Astrocyte (in vitro differentiated cells and primary cell): ENCODE measurements around the gene KLF15. TPM values are rescaled to one million over a fixed set of nuclear protein-coding genes. Genes with fewer than 3 reads are reported as not detected.

Experiments used
- DNase-seq: peaks from one replicate; pipeline ENCODE4 v3.0.0-alpha.2; 2010; ENCODE audit warnings: low read depth
- FAIRE-seq: peaks from 2 replicates; lab custom pipeline; 2011; peaks lifted over from hg19 to GRCh38; lab: Jason Lieb, UNC
- H2AFZ ChIP-seq: 2 replicates; pipeline ENCODE4 v1.6.0; 2012; ENCODE audit warnings: low read depth, low read length, inconsistent platforms
- H3K27ac ChIP-seq: 2 replicates; pipeline ENCODE4 v1.5.1; 2011; ENCODE audit warnings: low read depth, low read length, inconsistent platforms
- H3K27me3 ChIP-seq: 2 replicates; pipeline ENCODE4 v1.6.0; 2011; ENCODE audit warnings: low read length, inconsistent platforms; ENCODE audit not compliant: insufficient read depth
- H3K36me3 ChIP-seq: 2 replicates; pipeline ENCODE4 v1.5.1; 2011; ENCODE audit warnings: low read length, inconsistent platforms; ENCODE audit not compliant: insufficient read depth
- H3K4me1 ChIP-seq: 2 replicates; pipeline ENCODE4 v1.5.1; 2011; ENCODE audit warnings: low read length, inconsistent platforms; ENCODE audit not compliant: insufficient read depth
- H3K4me2 ChIP-seq: 2 replicates; pipeline ENCODE4 v1.6.0; 2012; ENCODE audit warnings: low read length, inconsistent platforms
- H3K4me3 ChIP-seq: 2 replicates; pipeline ENCODE4 v1.5.1; 2011; ENCODE audit warnings: low read depth, mild to moderate bottlenecking, low read length, inconsistent platforms; ENCODE audit not compliant: insufficient read depth
- H3K79me2 ChIP-seq: 2 replicates; pipeline ENCODE4 v1.6.0; 2012; ENCODE audit warnings: mild to moderate bottlenecking, low read length, inconsistent platforms; ENCODE audit not compliant: insufficient read depth
- H3K9ac ChIP-seq: 2 replicates; pipeline ENCODE4 v1.6.0; 2012; ENCODE audit warnings: mild to moderate bottlenecking, low read length, inconsistent platforms
- H3K9me3 ChIP-seq: 2 replicates; pipeline ENCODE4 v1.5.1; 2012; ENCODE audit warnings: low read depth, mild to moderate bottlenecking, low read length, inconsistent platforms; ENCODE audit not compliant: insufficient read depth
- H4K20me1 ChIP-seq: 2 replicates; pipeline ENCODE4 v1.6.0; 2012; ENCODE audit warnings: low read length, inconsistent platforms; ENCODE audit not compliant: insufficient read depth
- H3K27ac Mint-ChIP-seq: one replicate; pipeline ENCODE4 v1.8.0; 2021; ENCODE audit warnings: mild to moderate bottlenecking, mixed read lengths; ENCODE audit not compliant: unreplicated experiment
- H3K27me3 Mint-ChIP-seq: one replicate; pipeline ENCODE4 v1.8.0; 2021; ENCODE audit warnings: low read depth, mixed read lengths; ENCODE audit not compliant: unreplicated experiment
- H3K36me3 Mint-ChIP-seq: one replicate; pipeline ENCODE4 v1.8.0; 2021; ENCODE audit warnings: low read depth, mixed read lengths; ENCODE audit not compliant: unreplicated experiment
- H3K4me1 Mint-ChIP-seq: one replicate; pipeline ENCODE4 v1.8.0; 2021; ENCODE audit warnings: low read depth, mixed read lengths; ENCODE audit not compliant: unreplicated experiment
- H3K4me3 Mint-ChIP-seq: one replicate; pipeline ENCODE4 v1.8.0; 2021; ENCODE audit warnings: mild to moderate bottlenecking, moderate library complexity, mixed read lengths; ENCODE audit not compliant: unreplicated experiment
- H3K9me3 Mint-ChIP-seq: one replicate; pipeline ENCODE4 v1.8.0; 2021; ENCODE audit warnings: mild to moderate bottlenecking, mixed read lengths; ENCODE audit not compliant: unreplicated experiment
- CTCF ChIP-seq: IDR thresholded peaks from 2 replicates; pipeline ENCODE4 v1.5.1; 2011; ENCODE audit warnings: low read depth, mild to moderate bottlenecking, inconsistent platforms, low read length, moderate library complexity; ENCODE audit not compliant: insufficient read depth
- EZH2 ChIP-seq: IDR thresholded peaks from 2 replicates; pipeline ENCODE4 v1.6.1; 2012; ENCODE audit warnings: mild to moderate bottlenecking, low read length, inconsistent platforms; ENCODE audit not compliant: insufficient read depth
- total RNA-seq: library from RNA; stranded (reverse); gene quantifications from 2 replicates; pipeline ENCODE4 v1.2.1, GENCODE V29; 2021

Gene KLF15
- total RNA-seq, 1 donor from 2014 or later = 0.34 TPM

- H3K9me3 Mint-ChIP-seq = peaks cover 13% of the 10 kb centered on the region
- no peak overlapping the region for H3K9ac ChIP-seq
- H4K20me1 ChIP-seq = no peaks in the 10 kb centered on the region
- no peak for FAIRE-seq
- H3K27me3 Mint-ChIP-seq = no peaks in the 10 kb centered on the region
- TF ChIP-seq CTCF (no peak), EZH2 (no peak)
- no peak overlapping the region for H3K4me3 ChIP-seq
- H3K27ac Mint-ChIP-seq = no peak overlapping the region
- H3K4me1 Mint-ChIP-seq = no peaks in the 10 kb centered on the region
- H3K27ac ChIP-seq = no peak overlapping the region
- H3K36me3 Mint-ChIP-seq = no peaks in the 10 kb centered on the region
- H3K4me1 ChIP-seq = no peaks in the 10 kb centered on the region
- no peaks in the 10 kb centered on the region for H3K36me3 ChIP-seq
- no peak overlapping the region for H3K4me2 ChIP-seq
- no peaks in the 10 kb centered on the region for H3K79me2 ChIP-seq
- H3K27me3 ChIP-seq = no peaks in the 10 kb centered on the region
- no peak overlapping the region for H3K4me3 Mint-ChIP-seq
- no peak overlapping the region for H2AFZ ChIP-seq
- no peak for DNase-seq
- peaks cover 13% of the 10 kb centered on the region for H3K9me3 ChIP-seq
These were observed 27.1 kb downstream of the KLF15 start for GRCh38 chr3:126329927-126330725.

- no peaks in the 10 kb centered on the region for H3K27me3 ChIP-seq
- no peak for TF ChIP-seq CTCF
- TF ChIP-seq EZH2 = no peak
- no peak overlapping the region for H3K27ac ChIP-seq
- Mint-ChIP-seq H3K36me3 (no peaks in the 10 kb centered on the region), H3K4me3 (no peak overlapping the region), H3K9me3 (peaks cover 13% of the 10 kb centered on the region), H3K27me3 (peaks cover 10% of the 10 kb centered on the region), H3K4me1 (no peaks in the 10 kb centered on the region), H3K27ac (no peak overlapping the region)
- peaks cover 13% of the 10 kb centered on the region for H3K9me3 ChIP-seq
- no peaks in the 10 kb centered on the region for H4K20me1 ChIP-seq
- no peak overlapping the region for H3K4me3 ChIP-seq
- H2AFZ ChIP-seq = no peak overlapping the region
- no peaks in the 10 kb centered on the region for H3K36me3 ChIP-seq
- FAIRE-seq = no peak
- no peak for DNase-seq
- H3K4me1 ChIP-seq = no peaks in the 10 kb centered on the region
- H3K9ac ChIP-seq = no peak overlapping the region
- no peaks in the 10 kb centered on the region for H3K79me2 ChIP-seq
- no peak overlapping the region for H3K4me2 ChIP-seq
These were observed 30.6 kb downstream of the KLF15 start for GRCh38 chr3:126326629-126327028.

GRCh38 chr3:126322181-126322967, 34.8 kb downstream of the KLF15 start:
- no peak overlapping the region for H3K4me3 ChIP-seq
- no peak overlapping the region for H3K27ac ChIP-seq
- FAIRE-seq = no peak
- Mint-ChIP-seq H3K9me3 (peaks cover 7% of the 10 kb centered on the region), H3K4me3 (no peak overlapping the region), H3K4me1 (no peaks in the 10 kb centered on the region), H3K36me3 (no peaks in the 10 kb centered on the region), H3K27me3 (peaks cover 30% of the 10 kb centered on the region), H3K27ac (no peak overlapping the region)
- no peaks in the 10 kb centered on the region for H4K20me1 ChIP-seq
- no peaks in the 10 kb centered on the region for H3K27me3 ChIP-seq
- H3K4me1 ChIP-seq = no peaks in the 10 kb centered on the region
- no peak overlapping the region for H3K4me2 ChIP-seq
- no peaks in the 10 kb centered on the region for H3K79me2 ChIP-seq
- H3K9me3 ChIP-seq = no peaks in the 10 kb centered on the region
- H2AFZ ChIP-seq = no peak overlapping the region
- H3K36me3 ChIP-seq = no peaks in the 10 kb centered on the region
- TF ChIP-seq CTCF (no peak), EZH2 (no peak)
- H3K9ac ChIP-seq = no peak overlapping the region
- no peak for DNase-seq
